Measurements from ENCODE around the gene TK1. TPM values are rescaled to one million over a fixed set of nuclear protein-coding genes. Genes with fewer than 3 reads are reported as not detected.

The TK1 gene
- polyA plus RNA-seq, 1 experiment: 130 TPM

DNA sequence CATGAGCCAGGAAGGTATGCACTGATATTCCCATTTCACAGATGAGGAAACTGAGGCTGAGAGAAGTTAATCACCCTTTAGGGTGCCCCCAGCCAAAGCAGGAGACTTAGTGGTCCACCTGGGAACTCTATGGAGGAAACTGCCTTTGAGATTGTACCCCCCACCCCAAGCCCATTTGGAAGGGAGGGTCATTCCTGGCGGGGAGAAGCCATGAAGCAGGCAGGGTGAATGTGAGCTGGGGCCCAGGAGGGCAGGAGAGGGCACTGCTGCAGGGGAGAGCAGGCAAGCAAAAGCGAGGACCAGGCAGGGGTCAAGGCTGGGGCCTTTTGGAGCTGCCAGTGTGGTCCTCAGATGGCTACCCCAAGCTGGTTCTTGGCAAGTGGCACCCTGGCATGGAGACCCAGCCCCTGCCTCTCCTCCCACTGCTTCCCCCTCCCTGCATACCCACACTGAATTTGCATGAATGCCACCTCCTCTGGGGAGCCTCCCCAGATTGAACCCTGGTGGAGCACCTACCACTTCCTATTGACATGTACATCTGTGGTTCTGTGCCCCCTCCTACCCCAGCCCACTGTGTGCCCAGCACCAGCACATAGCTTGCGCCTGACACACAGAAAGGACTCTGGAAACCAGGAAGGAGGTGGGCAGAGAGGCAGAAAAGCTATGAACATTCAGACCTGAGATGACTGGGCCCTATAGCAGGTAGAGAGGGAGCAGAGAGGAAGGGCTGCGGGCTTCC lies 57.3 kb downstream of the TK1 start:
- peaks cover 16% of the 10 kb centered on the region for H3K27me3 ChIP-seq (ENCODE audit: control insufficient read depth, insufficient read depth, low read length)
- ChIA-PET CTCF (interaction anchor here (1.3 to 1.5 kb wide), 2 partner anchors 9 to 45 kb away, joined by 3 to 6 read pairs; no protein-coding TSS in a partner anchor), POLR2A (no interaction called here)
- no peaks in the 10 kb centered on the region for H3K36me3 ChIP-seq (ENCODE audit: control insufficient read depth, insufficient read depth, low read length)
- no peak overlapping the region for H3K4me3 ChIP-seq (ENCODE audit: low read depth, low read length)
- no peak for DNase-seq (ENCODE audit: low read depth)
- TF ChIP-seq, protein P1, sequence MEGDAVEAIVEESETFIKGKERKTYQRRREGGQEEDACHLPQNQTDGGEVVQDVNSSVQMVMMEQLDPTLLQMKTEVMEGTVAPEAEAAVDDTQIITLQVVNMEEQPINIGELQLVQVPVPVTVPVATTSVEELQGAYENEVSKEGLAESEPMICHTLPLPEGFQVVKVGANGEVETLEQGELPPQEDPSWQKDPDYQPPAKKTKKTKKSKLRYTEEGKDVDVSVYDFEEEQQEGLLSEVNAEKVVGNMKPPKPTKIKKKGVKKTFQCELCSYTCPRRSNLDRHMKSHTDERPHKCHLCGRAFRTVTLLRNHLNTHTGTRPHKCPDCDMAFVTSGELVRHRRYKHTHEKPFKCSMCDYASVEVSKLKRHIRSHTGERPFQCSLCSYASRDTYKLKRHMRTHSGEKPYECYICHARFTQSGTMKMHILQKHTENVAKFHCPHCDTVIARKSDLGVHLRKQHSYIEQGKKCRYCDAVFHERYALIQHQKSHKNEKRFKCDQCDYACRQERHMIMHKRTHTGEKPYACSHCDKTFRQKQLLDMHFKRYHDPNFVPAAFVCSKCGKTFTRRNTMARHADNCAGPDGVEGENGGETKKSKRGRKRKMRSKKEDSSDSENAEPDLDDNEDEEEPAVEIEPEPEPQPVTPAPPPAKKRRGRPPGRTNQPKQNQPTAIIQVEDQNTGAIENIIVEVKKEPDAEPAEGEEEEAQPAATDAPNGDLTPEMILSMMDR (IDR thresholded peaks at IDR 0.05; ENCODE audit: insufficient read depth, low read depth, low read length): no peak

DNA sequence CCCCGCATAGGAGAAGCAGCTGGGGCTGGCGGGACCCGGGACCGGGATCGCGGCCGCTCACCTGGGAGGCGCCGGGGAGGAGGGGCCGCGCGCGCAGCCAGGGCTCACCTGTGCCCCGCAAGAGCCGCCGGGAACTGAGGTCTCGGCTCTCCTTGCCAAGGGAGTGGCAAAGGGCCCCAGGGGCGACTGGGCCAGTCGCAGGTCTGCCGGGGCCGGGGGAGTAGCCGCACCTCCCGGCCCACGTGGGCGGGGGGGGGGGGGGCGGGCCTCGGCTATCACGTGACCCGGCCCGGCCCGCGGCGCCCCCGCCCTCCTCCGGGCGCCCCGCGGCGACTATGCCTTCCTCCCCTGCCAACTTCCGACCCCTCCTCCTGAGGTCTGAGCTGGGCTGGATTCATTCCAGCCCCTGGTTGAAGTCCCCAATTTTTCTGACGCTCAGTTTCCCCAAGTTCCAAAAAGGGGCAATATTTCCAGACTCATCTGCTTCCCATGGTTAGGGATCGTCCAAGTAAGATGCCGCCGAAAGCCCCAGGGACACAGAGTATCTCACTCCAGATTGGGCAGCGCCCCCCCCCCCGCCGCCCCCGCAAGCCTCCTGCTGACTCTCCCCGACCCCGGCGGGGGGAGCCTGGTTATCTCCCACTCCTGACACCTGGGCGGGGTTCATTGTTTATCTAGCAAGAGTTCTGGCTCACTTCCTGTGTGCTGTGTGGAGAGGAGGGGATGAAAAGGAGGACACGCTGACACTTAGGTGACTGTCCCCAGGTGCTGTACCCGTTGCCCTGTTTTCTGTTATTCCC lies 58.1 kb downstream of the TK1 start, which contains the start of gene TMC6:
TSS of gene TMC6 (minus strand) at position 205 of the 800 bp plus-strand sequence. CDS start 1,923 bp downstream, outside the sequence.
- Histone ChIP-seq H3K4me3 (ENCODE audit: low read depth, low read length) (peak within 1 kb of the TSS; percentile 42), H3K36me3 (ENCODE audit: control insufficient read depth, insufficient read depth, low read length) (no peaks in the 10 kb centered on the region), H3K27me3 (ENCODE audit: control insufficient read depth, insufficient read depth, low read length) (peaks cover 16% of the 10 kb centered on the region)
- TF ChIP-seq, protein P1 (IDR thresholded peaks at IDR 0.05; ENCODE audit: insufficient read depth, low read depth, low read length): no peak
- ChIA-PET CTCF (interaction anchor here (0.7 to 1.5 kb wide), 3 partner anchors 15 to 123 kb away, joined by 3 read pairs; no protein-coding TSS in a partner anchor), POLR2A (interaction anchor here (0.6 kb wide), 1 partner anchor 42 kb away, joined by 9 read pairs; no protein-coding TSS in a partner anchor)
- DNase-seq (ENCODE audit: low read depth): no peak

- ChIA-PET CTCF (interaction anchor here (0.7 to 1.8 kb wide), 5 partner anchors 11 to 123 kb away, joined by 3 to 4 read pairs (median 3); no protein-coding TSS in a partner anchor), POLR2A (interaction anchor here (0.6 kb wide), 1 partner anchor 43 kb away, joined by 9 read pairs; no protein-coding TSS in a partner anchor)
- Histone ChIP-seq H3K4me3 (ENCODE audit: low read depth, low read length) (peak overlapping the region; percentile 42), H3K36me3 (ENCODE audit: control insufficient read depth, insufficient read depth, low read length) (no peaks in the 10 kb centered on the region), H3K27me3 (ENCODE audit: control insufficient read depth, insufficient read depth, low read length) (peaks cover 13% of the 10 kb centered on the region)
- DNase-seq (ENCODE audit: low read depth): no peak
- TF ChIP-seq, protein P1 (IDR thresholded peaks at IDR 0.05; ENCODE audit: insufficient read depth, low read depth, low read length): no peak
Observed at GRCh38 chr17:78127888-78128550, 58.8 kb downstream of the TK1 start.

- H3K36me3 ChIP-seq (ENCODE audit: control insufficient read depth, insufficient read depth, low read length): no peaks in the 10 kb centered on the region
- peaks cover 11% of the 10 kb centered on the region for H3K27me3 ChIP-seq (ENCODE audit: control insufficient read depth, insufficient read depth, low read length)
- TF ChIP-seq, protein P1 (IDR thresholded peaks at IDR 0.05; ENCODE audit: insufficient read depth, low read depth, low read length): no peak
- POLR2A ChIA-PET: no interaction called here
- H3K4me3 ChIP-seq (ENCODE audit: low read depth, low read length): no peak overlapping the region
- CTCF ChIA-PET: interaction anchor here (1.0 to 1.8 kb wide), 4 partner anchors 11 to 124 kb away, joined by 3 to 4 read pairs (median 3); no protein-coding TSS in a partner anchor
- no peak for DNase-seq (ENCODE audit: low read depth)
Observed at GRCh38 chr17:78127239-78127887, 59.5 kb downstream of the TK1 start.

All from BJ (cell line).